ENCODE data around the gene IGSF3.
"Not testable (repeated sequence)": the region's sequence is repeated elsewhere in the genome, so short reads cannot be mapped to it uniquely, and the experiment has no call there.

Gene IGSF3

DNA sequence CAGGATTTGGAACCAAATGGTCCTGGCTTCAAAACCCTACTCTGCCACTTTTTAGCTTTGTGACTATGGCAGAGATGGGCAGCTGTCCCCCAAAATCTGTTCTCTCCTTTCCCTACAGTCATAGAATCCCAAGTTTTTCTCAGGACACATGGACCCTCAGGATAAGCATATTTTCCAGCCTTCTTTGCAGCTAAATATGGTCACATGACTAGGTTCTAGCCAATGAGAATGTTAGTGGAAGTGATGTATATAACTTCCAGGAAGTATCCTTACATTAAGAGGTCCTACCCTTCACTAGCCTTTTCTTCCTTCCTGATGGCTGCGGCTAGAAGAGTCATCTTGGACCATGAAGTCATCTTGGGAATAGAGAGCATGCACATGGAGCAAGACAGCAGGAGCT lies 5.9 kb downstream of the IGSF3 start:
- H3K27me3 ChIP-seq (replicated peaks): peaks cover 22% of the 10 kb centered on the region
- in situ Hi-C loops (cut with HindIII; ENCODE audit: low pct_ligation_motif_present, low sequenced_read_pairs): no loop called here
- no peak overlapping the region for H3K27ac ChIP-seq
- H3K36me3 ChIP-seq (replicated peaks): no peaks in the 10 kb centered on the region
- DNase-seq: no peak
- no peak overlapping the region for H3K4me3 ChIP-seq (ENCODE audit: low read depth, low read length)
- TF ChIP-seq, protein P1, sequence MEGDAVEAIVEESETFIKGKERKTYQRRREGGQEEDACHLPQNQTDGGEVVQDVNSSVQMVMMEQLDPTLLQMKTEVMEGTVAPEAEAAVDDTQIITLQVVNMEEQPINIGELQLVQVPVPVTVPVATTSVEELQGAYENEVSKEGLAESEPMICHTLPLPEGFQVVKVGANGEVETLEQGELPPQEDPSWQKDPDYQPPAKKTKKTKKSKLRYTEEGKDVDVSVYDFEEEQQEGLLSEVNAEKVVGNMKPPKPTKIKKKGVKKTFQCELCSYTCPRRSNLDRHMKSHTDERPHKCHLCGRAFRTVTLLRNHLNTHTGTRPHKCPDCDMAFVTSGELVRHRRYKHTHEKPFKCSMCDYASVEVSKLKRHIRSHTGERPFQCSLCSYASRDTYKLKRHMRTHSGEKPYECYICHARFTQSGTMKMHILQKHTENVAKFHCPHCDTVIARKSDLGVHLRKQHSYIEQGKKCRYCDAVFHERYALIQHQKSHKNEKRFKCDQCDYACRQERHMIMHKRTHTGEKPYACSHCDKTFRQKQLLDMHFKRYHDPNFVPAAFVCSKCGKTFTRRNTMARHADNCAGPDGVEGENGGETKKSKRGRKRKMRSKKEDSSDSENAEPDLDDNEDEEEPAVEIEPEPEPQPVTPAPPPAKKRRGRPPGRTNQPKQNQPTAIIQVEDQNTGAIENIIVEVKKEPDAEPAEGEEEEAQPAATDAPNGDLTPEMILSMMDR (IDR thresholded peaks at IDR 0.05; ENCODE audit: low read depth, low read length, missing control alignments): no peak

DNA sequence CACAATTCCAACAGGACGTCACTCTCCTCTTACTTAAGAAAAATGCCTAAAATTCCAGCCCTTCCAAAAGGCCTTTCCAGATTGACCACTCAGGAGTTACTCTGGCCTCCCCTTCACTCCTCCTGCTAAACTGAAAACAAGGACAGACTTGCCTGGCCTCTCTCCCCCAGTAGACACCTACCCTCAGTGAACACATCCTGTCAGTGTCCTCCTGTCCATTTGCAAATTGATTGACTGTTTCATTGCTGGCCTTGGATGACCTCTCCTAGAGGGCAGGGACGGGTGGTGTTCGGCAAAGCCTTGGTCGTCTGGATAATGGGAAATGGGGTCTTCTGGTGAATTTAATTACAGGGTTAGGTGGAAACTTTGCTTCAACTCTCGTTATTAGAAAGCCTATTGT lies 8.9 kb downstream of the IGSF3 start:
- DNase-seq; H3K36me3 ChIP-seq (replicated peaks); in situ Hi-C loops (cut with HindIII; ENCODE audit: low pct_ligation_motif_present, low sequenced_read_pairs); H3K27me3 ChIP-seq (replicated peaks); H3K4me3 ChIP-seq (ENCODE audit: low read depth, low read length); H3K27ac ChIP-seq: not testable (repeated sequence)

DNA sequence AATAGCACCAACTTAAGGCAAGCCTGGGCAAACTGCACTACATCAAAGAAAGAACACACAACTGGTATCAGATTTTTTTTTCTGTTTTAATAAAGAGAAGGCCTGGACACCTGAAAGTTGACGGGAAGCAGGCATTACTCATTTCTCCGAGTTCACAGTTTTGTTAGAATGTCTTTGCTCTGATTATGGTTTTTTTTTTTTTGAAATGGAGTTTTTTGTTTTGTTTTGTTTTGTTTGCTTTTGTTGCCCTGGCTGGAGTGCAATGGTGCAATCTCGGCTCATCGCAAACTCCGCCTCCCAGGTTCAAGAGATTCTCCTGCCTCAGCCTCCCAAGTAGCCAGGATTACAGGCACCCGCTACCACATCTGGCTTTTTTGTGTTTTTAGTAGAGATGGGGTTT lies 9.7 kb downstream of the IGSF3 start:
- H3K27me3 ChIP-seq (replicated peaks); H3K27ac ChIP-seq; in situ Hi-C loops (cut with HindIII; ENCODE audit: low pct_ligation_motif_present, low sequenced_read_pairs); DNase-seq; H3K36me3 ChIP-seq (replicated peaks); H3K4me3 ChIP-seq (ENCODE audit: low read depth, low read length): not testable (repeated sequence)

GRCh38 chr1:116654351-116654750 lies 13.2 kb downstream of the IGSF3 start:
- H3K27me3 ChIP-seq (replicated peaks): no peaks in the 10 kb centered on the region
- TF ChIP-seq, protein P1 (IDR thresholded peaks at IDR 0.05; ENCODE audit: low read depth, low read length, missing control alignments): no peak
- no peak for DNase-seq
- H3K27ac ChIP-seq: no peak overlapping the region
- in situ Hi-C loops (cut with HindIII; ENCODE audit: low pct_ligation_motif_present, low sequenced_read_pairs): no loop called here
- no peak overlapping the region for H3K4me3 ChIP-seq (ENCODE audit: low read depth, low read length)
- H3K36me3 ChIP-seq (replicated peaks): no peaks in the 10 kb centered on the region

GRCh38 chr1:116652598-116652997 lies 14.9 kb downstream of the IGSF3 start:
- H3K27me3 ChIP-seq (replicated peaks); in situ Hi-C loops (cut with HindIII; ENCODE audit: low pct_ligation_motif_present, low sequenced_read_pairs); H3K27ac ChIP-seq; H3K4me3 ChIP-seq (ENCODE audit: low read depth, low read length); H3K36me3 ChIP-seq (replicated peaks); DNase-seq: not testable (repeated sequence)

DNA sequence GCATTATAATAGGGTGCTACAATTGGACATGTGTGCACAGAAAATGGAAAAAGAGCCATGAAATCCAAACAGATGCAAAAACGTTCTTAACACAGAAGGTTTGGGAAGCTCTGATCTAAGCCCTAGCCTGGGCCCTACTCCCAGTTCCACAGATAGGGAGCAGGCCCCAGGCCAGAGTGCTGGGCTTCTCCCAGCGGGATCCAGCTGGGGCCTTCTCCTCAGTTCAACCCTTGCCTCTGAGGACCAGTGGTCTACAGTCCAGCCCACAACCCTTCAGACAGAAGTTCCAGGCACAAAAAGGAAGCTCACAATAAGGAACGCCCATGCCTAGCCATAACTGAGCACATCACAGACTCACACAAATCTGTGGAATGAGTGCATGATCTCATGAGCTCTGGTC lies 16.8 kb downstream of the IGSF3 start:
- H3K27me3 ChIP-seq (replicated peaks); H3K4me3 ChIP-seq (ENCODE audit: low read depth, low read length); in situ Hi-C loops (cut with HindIII; ENCODE audit: low pct_ligation_motif_present, low sequenced_read_pairs); H3K36me3 ChIP-seq (replicated peaks); H3K27ac ChIP-seq; DNase-seq: not testable (repeated sequence)

DNA sequence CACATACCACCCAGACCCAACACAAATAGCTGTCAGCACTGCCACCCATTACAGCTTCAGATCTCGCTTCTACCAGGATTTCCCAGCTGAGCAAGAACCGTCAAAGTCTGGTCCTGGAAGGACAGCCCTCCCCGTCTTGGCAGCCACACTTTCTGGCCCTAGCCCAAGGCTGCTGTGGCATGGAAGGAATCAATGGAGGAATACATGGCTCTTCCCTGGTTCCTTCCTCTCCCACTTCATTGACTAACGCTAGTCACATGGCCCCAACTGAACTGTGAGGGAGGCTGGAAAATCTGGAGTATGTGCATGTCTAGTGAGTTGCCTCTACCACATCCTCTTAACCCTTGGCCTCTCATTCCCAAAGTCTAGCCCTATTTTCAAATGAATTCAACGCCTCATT lies 18.5 kb downstream of the IGSF3 start:
- in situ Hi-C loops (cut with HindIII; ENCODE audit: low pct_ligation_motif_present, low sequenced_read_pairs); H3K27me3 ChIP-seq (replicated peaks); H3K27ac ChIP-seq; DNase-seq; H3K4me3 ChIP-seq (ENCODE audit: low read depth, low read length); H3K36me3 ChIP-seq (replicated peaks): not testable (repeated sequence)

GRCh38 chr1:116648325-116648724 lies 19.2 kb downstream of the IGSF3 start:
- in situ Hi-C loops (cut with HindIII; ENCODE audit: low pct_ligation_motif_present, low sequenced_read_pairs); DNase-seq; H3K27ac ChIP-seq; H3K36me3 ChIP-seq (replicated peaks); H3K4me3 ChIP-seq (ENCODE audit: low read depth, low read length); H3K27me3 ChIP-seq (replicated peaks): not testable (repeated sequence)

- H3K4me3 ChIP-seq (ENCODE audit: low read depth, low read length); in situ Hi-C loops (cut with HindIII; ENCODE audit: low pct_ligation_motif_present, low sequenced_read_pairs); DNase-seq; H3K27me3 ChIP-seq (replicated peaks); H3K36me3 ChIP-seq (replicated peaks); H3K27ac ChIP-seq: not testable (repeated sequence)
These were observed 20.3 kb downstream of the IGSF3 start for GRCh38 chr1:116647186-116647585.

DNA sequence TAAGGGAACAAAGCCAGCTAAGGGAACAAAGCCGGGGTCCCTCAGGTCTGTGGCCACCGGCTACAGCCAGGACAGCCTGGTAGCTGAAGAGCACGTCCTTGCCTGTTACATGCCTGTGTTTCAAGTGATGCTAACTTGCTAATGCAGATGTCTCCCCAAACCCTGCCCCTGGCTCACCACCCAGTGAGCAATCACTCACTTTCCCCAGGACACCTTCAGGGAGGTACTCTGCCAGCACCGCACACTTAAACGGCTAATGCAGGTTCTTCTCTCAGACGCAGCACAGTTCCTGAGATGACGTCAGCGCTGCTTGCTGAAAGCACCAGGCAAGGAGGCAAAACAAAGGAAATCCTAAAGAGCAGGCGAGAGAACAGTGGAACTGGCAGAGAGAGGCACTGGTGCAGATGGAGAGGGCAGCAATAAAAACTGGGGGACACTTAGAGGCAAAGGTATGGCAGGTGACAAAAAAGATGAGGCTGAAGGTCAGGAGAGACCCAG lies 20.8 kb downstream of the IGSF3 start:
- DNase-seq; H3K27ac ChIP-seq; in situ Hi-C loops (cut with HindIII; ENCODE audit: low pct_ligation_motif_present, low sequenced_read_pairs); H3K36me3 ChIP-seq (replicated peaks); H3K27me3 ChIP-seq (replicated peaks): not testable (repeated sequence)
- peak overlapping the region; percentile 26 for H3K4me3 ChIP-seq (ENCODE audit: low read depth, low read length)

GRCh38 chr1:116645802-116646672 lies 21.5 kb downstream of the IGSF3 start:
- in situ Hi-C loops (cut with HindIII; ENCODE audit: low pct_ligation_motif_present, low sequenced_read_pairs); H3K27ac ChIP-seq; H3K36me3 ChIP-seq (replicated peaks); H3K4me3 ChIP-seq (ENCODE audit: low read depth, low read length); H3K27me3 ChIP-seq (replicated peaks); DNase-seq: not testable (repeated sequence)

GRCh38 chr1:116644993-116645392 lies 22.5 kb downstream of the IGSF3 start:
- H3K27ac ChIP-seq; H3K27me3 ChIP-seq (replicated peaks); in situ Hi-C loops (cut with HindIII; ENCODE audit: low pct_ligation_motif_present, low sequenced_read_pairs); DNase-seq; H3K4me3 ChIP-seq (ENCODE audit: low read depth, low read length); H3K36me3 ChIP-seq (replicated peaks): not testable (repeated sequence)

- H3K27ac ChIP-seq; DNase-seq; H3K36me3 ChIP-seq (replicated peaks); H3K4me3 ChIP-seq (ENCODE audit: low read depth, low read length); in situ Hi-C loops (cut with HindIII; ENCODE audit: low pct_ligation_motif_present, low sequenced_read_pairs); H3K27me3 ChIP-seq (replicated peaks): not testable (repeated sequence)
These were observed 23.4 kb downstream of the IGSF3 start for GRCh38 chr1:116644096-116644495.

All from brain microvascular endothelial cell (primary cell).